Ovary (tissue), 9 donors: ENCODE results near the gene LRP10. TPM values are rescaled to one million over a fixed set of nuclear protein-coding genes. Genes with fewer than 3 reads are reported as not detected.

ENCODE experiments used
- DNase-seq, 5 donors: peaks; one replicate each; pipeline ENCODE4 v3.0.0-alpha.2; 2019 to 2020
- H3K27ac ChIP-seq, 2 donors: fragments of 200-600 bp; one replicate each; pipeline versions ENCODE4 v1.5.1 to v1.8.0; 2019 to 2022
- H3K27me3 ChIP-seq: fragments of 200-600 bp; one replicate; pipeline ENCODE4 v1.8.0; 2022
- H3K36me3 ChIP-seq: fragments of 200-600 bp; sonication (generic); one replicate; pipeline ENCODE4 v1.5.1; 2019
- H3K4me1 ChIP-seq: one replicate; pipeline ENCODE4 v1.8.1; 2013; ENCODE audit warnings: mild to moderate bottlenecking, moderate library complexity; ENCODE audit not compliant: insufficient read depth
- H3K4me3 ChIP-seq: fragments of 200-600 bp; sonication (generic); one replicate; pipeline ENCODE4 v1.5.1; 2017
- H3K9me3 ChIP-seq, 2 donors: fragments of 200-600 bp in 1 of 2; sonication (generic) in 1 of 2; one replicate each; pipeline versions ENCODE4 v1.5.1 to v1.8.1; 2013 to 2019; ENCODE audit warnings: mild to moderate bottlenecking in 1 of 2, moderate library complexity in 1 of 2
- CTCF ChIP-seq, 3 donors: fragments of 450-650 bp in 2 of 3; fragments of 200-600 bp in 1 of 3; IDR thresholded peaks; one replicate each; pipeline versions ENCODE4 v1.5.1 to v1.8.0; 2016 to 2022; ENCODE audit warnings: antibody characterized with exemption in 3 of 3, mild to moderate bottlenecking in 1 of 3
- EP300 ChIP-seq: sonication (generic); formaldehyde crosslinking; IDR thresholded peaks from one replicate; pipeline ENCODE4 v1.6.1; 2017; ENCODE audit warnings: antibody characterized with exemption
- POLR2A ChIP-seq: fragments of 450-650 bp; IDR thresholded peaks from one replicate; pipeline ENCODE4 v1.6.1; 2017; ENCODE audit warnings: antibody characterized with exemption, mild to moderate bottlenecking, moderate library complexity
- WGBS, 3 donors: extraction: QIAGEN DNeasy Blood & Tissue Kit in 1 of 3; methylation state at CpG; one replicate each; pipeline versions ENCODE4 v1.1.5 to v1.1.7; 2013 to 2017; 5-methylcytosine and 5-hydroxymethylcytosine counted together
- intact Hi-C, 4 donors: fragments of 100-400 bp; cut with DNase I; formaldehyde crosslinking; loops; one replicate each; pipeline versions ENCODE4 v1.11.0 to v1.15.1; 2022 to 2023
- polyA plus RNA-seq, 2 donors: library from polyadenylated mRNA; stranded (reverse); fragments of 200-250 nt in 1 of 2; fragments of 350-450 nt in 1 of 2; fragmentation: Illumina TruSeq in 1 of 2; extraction: RNeasy Lipid Tissue Mini Kit (QIAGEN cat#74804) in 1 of 2; gene quantifications; one replicate each; pipeline ENCODE4 v1.2.3, GENCODE V29; 2013 to 2014
- total RNA-seq, 7 donors: library from RNA; depleted of rRNA in 2 of 7; stranded (reverse); fragments of >200 nt in 2 of 7; fragmentation: NEBNext Ultra II Directional in 3 of 7; extraction: Animal tissue kit (Norgen Biotek cat#: 25700) in 3 of 7; gene quantifications; one replicate each; pipeline versions ENCODE4 v1.1.0 to v1.2.4, GENCODE V29; 2016 to 2023
- donor health status: DM: no; HTN: no; CAD: no; lungs with moderate emphysema.
- donor health status: DM: no; HTN: no; CAD: no.
- donor health status: Bipolar disorder and iron deficiency.
- donor health status: DM: yes; HTN: yes; CAD: no.
- donor health status: DM: no; HTN: no; CAD: no.
- donor health status: DM: yes; HTN: yes; CAD: no.

LRP10 gene
- total and polyA plus RNA-seq, 9 donors: 32.4 to 122 (median 94.0) TPM

GRCh38 chr14:22872833-22873520 is 1.4 kb downstream of the LRP10 start:
- Histone ChIP-seq H3K4me1 (peaks cover 4% of the 10 kb centered on the region), H3K36me3 (no peaks in the 10 kb centered on the region), H3K27ac (peak overlapping the region in 1 of 2 donors; percentile 96), H3K27me3 (no peaks in the 10 kb centered on the region), H3K4me3 (peak overlapping the region; percentile 86), H3K9me3 (no peaks in the 10 kb centered on the region)
- intact Hi-C loops: loop anchor here in 3 of 4 donors (2.0 to 10.0 kb wide), 3 partner anchors 56 to 114 kb away; partner anchors contain the start of genes AJUBA (in 1 of the 3) and PRMT5 (in 1 of the 3)
- WGBS, 3 donors: 30 to 32% (median 32%) methylated on average over 10 of the region's 10 CpGs
- no peak for DNase-seq
- TF ChIP-seq EP300 (no peak), POLR2A (no peak), CTCF (IDR thresholded peaks at IDR 0.05) (no peak)

- H3K27ac ChIP-seq: no peak overlapping the region
- TF ChIP-seq POLR2A (no peak), CTCF (IDR thresholded peaks at IDR 0.05) (no peak), EP300 (no peak)
- DNase-seq: no peak
- no peak overlapping the region for H3K4me3 ChIP-seq
- intact Hi-C loops: loop anchor here in 1 of 4 donors (10.0 kb wide), 1 partner anchor 110 kb away; the partner anchor contains the start of gene AJUBA
- H3K9me3 ChIP-seq: no peaks in the 10 kb centered on the region
- H3K27me3 ChIP-seq: no peaks in the 10 kb centered on the region
- WGBS, 3 donors: 87 to 93% (median 92%) methylated on average over 15 of the region's 15 CpGs
- peaks cover 4% of the 10 kb centered on the region for H3K4me1 ChIP-seq
- H3K36me3 ChIP-seq: no peaks in the 10 kb centered on the region
Measured at GRCh38 chr14:22875003-22875747, 3.6 kb downstream of the LRP10 start.

- Histone ChIP-seq H3K36me3 (no peaks in the 10 kb centered on the region), H3K9me3 (no peaks in the 10 kb centered on the region), H3K27ac (no peak overlapping the region), H3K27me3 (no peaks in the 10 kb centered on the region), H3K4me1 (peaks cover 3% of the 10 kb centered on the region), H3K4me3 (no peak overlapping the region)
- intact Hi-C loops: loop anchor here in 1 of 4 donors (10.0 kb wide), 1 partner anchor 109 kb away; the partner anchor contains the start of gene AJUBA
- TF ChIP-seq EP300 (no peak), CTCF (IDR thresholded peaks at IDR 0.05) (no peak), POLR2A (no peak)
- DNase-seq: no peak
- 93 to 97% (median 94%) methylated on average over 20 of the region's 20 CpGs for WGBS, 3 donors
Measured at GRCh38 chr14:22875748-22876319, 4.3 kb downstream of the LRP10 start.

- no peaks in the 10 kb centered on the region for H3K36me3 ChIP-seq
Measured at GRCh38 chr14:22877000-22877501, 5.5 kb downstream of the LRP10 start.

More at GRCh38 chr14:22877000-22877501, 5.5 kb downstream of the LRP10 start:
- H3K9me3 ChIP-seq: no peaks in the 10 kb centered on the region
- peak in 1 of 5 donors; percentile 37 for DNase-seq
- 88 to 93% (median 93%) methylated on average over 18 to 22 of the region's 22 CpGs for WGBS, 3 donors
- peaks cover 3% of the 10 kb centered on the region for H3K4me1 ChIP-seq
- TF ChIP-seq EP300 (no peak), POLR2A (no peak), CTCF (IDR thresholded peaks at IDR 0.05) (no peak)
- H3K27me3 ChIP-seq: no peaks in the 10 kb centered on the region
- H3K27ac ChIP-seq: no peak overlapping the region
- no peak overlapping the region for H3K4me3 ChIP-seq
- intact Hi-C loops: loop anchor here in 1 of 4 donors (10.0 kb wide), 1 partner anchor 108 kb away; the partner anchor contains the start of gene AJUBA
